ENCODE data around the gene LIX1L. TPM values are rescaled to one million over a fixed set of nuclear protein-coding genes. Genes with fewer than 3 reads are reported as not detected.
A peak's percentile ranks its signal among the peaks of the same experiment; 100 is the strongest.

Gene LIX1L
- total and polyA plus RNA-seq, 2 experiments from 2014 or later = 39.2 to 46.4 TPM

DNA sequence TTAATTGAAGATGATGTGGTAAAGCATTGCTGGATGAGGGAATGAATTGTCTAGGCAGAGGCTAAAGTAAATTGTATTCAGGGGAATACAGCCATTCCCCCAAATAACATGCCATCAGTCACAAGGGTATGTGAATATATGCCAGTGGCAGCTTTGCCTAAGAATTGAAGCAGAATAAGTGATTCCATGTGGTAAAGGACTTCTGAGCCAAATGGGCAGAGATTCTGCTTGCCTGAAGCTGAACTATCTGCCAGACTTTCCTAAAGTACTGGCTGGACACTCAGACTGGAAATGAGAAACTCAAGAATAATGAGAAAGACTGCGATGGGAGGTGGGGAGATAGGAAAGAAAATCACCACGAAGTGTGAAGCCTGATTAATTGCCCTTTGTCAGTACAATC lies 2.4 kb downstream of the LIX1L start:
- H3K27me3 ChIP-seq = peaks cover 3% of the 10 kb centered on the region
- no peak overlapping the region for H3K4me3 ChIP-seq
- peak in 1 of 2 donors; percentile 24 for DNase-seq (ENCODE audit: low read depth in 1 of 2, low spot score in 1 of 2)
- TF ChIP-seq, protein P1, sequence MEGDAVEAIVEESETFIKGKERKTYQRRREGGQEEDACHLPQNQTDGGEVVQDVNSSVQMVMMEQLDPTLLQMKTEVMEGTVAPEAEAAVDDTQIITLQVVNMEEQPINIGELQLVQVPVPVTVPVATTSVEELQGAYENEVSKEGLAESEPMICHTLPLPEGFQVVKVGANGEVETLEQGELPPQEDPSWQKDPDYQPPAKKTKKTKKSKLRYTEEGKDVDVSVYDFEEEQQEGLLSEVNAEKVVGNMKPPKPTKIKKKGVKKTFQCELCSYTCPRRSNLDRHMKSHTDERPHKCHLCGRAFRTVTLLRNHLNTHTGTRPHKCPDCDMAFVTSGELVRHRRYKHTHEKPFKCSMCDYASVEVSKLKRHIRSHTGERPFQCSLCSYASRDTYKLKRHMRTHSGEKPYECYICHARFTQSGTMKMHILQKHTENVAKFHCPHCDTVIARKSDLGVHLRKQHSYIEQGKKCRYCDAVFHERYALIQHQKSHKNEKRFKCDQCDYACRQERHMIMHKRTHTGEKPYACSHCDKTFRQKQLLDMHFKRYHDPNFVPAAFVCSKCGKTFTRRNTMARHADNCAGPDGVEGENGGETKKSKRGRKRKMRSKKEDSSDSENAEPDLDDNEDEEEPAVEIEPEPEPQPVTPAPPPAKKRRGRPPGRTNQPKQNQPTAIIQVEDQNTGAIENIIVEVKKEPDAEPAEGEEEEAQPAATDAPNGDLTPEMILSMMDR (IDR thresholded peaks at IDR 0.05; ENCODE audit: low read depth, low read length) = no peak
- H3K27ac ChIP-seq = no peak overlapping the region
- peaks cover 25% of the 10 kb centered on the region for H3K4me1 ChIP-seq (ENCODE audit: low read depth)
- no peaks in the 10 kb centered on the region for H3K36me3 ChIP-seq
- no peaks in the 10 kb centered on the region for H3K9me3 ChIP-seq (ENCODE audit: low read depth)

DNA sequence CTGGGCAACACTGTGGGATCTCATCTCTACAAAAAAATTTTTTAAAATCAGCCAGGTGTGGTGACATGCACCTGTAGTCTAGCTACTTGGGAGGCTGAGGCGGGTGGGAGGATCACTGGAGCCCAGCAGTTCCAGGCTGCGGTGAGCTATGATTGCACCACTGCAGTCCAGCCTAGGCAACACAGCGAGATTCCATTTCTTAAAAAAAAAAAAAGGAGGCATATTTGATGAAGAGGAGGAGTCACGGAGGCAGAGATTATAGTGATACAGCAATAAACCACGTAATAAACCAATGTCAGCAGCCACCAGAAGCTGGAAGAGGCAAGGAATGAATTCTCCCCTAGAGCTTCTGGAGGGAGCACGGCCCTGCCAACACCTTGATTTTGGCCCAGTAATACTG lies 4.0 kb downstream of the LIX1L start:
- no peak for DNase-seq (ENCODE audit: low read depth in 1 of 2, low spot score in 1 of 2)
- Histone ChIP-seq H3K9me3 (ENCODE audit: low read depth) (no peaks in the 10 kb centered on the region), H3K4me1 (ENCODE audit: low read depth) (peaks cover 25% of the 10 kb centered on the region), H3K27me3 (no peaks in the 10 kb centered on the region), H3K4me3 (no peak overlapping the region), H3K36me3 (no peaks in the 10 kb centered on the region), H3K27ac (no peak overlapping the region)
- TF ChIP-seq, protein P1 (IDR thresholded peaks at IDR 0.05; ENCODE audit: low read depth, low read length) = no peak

DNA sequence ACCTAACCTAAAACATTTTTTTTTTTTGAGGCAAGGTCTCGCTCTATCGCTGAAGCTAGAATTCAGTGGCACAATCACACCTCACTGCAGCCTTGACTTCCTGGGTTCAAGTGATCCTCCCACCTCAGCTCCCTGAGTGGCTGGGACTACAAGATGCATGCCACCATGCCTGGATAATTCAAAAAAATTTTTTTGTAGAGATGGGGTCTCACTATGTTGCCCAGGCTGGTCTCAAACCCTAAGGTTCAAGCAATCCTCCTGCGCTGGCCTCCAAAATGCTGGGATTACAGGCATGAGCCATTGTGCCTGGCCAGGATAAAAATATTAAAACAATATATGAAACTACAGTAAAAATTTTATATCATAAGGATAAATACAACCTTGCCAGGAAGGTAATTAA lies 4.9 kb downstream of the LIX1L start:
- H3K9me3 ChIP-seq (ENCODE audit: low read depth) = no peaks in the 10 kb centered on the region
- TF ChIP-seq, protein P1 (IDR thresholded peaks at IDR 0.05; ENCODE audit: low read depth, low read length) = no peak
- H3K36me3 ChIP-seq = no peaks in the 10 kb centered on the region
- H3K4me1 ChIP-seq (ENCODE audit: low read depth) = peaks cover 22% of the 10 kb centered on the region
- H3K27me3 ChIP-seq = no peaks in the 10 kb centered on the region
- no peak for DNase-seq (ENCODE audit: low read depth in 1 of 2, low spot score in 1 of 2)
- H3K27ac ChIP-seq = no peak overlapping the region
- no peak overlapping the region for H3K4me3 ChIP-seq

DNA sequence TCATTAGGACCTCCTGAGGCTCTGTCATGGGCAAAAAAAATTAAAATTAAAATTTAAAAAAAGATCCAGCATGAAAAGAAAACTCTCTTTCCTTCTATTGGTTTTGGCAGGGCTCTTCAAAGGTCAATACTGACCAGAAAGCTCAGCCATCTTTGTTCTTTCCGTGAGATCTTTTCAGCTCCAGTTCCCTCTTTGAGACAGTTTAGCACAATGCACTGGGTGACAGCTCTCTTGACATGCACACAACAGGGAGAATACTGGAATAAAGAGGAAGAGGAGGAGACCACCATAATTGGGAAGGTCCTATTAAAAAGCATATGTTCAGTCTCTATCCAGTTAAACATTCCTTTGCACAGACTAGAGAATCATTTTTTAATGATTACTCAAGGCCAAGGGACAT lies 6.3 kb downstream of the LIX1L start:
- Histone ChIP-seq H3K36me3 (peaks cover 3% of the 10 kb centered on the region), H3K27me3 (no peaks in the 10 kb centered on the region), H3K27ac (no peak overlapping the region), H3K9me3 (ENCODE audit: low read depth) (no peaks in the 10 kb centered on the region), H3K4me1 (ENCODE audit: low read depth) (peaks cover 20% of the 10 kb centered on the region), H3K4me3 (no peak overlapping the region)
- DNase-seq (ENCODE audit: low read depth in 1 of 2, low spot score in 1 of 2) = no peak
- TF ChIP-seq, protein P1 (IDR thresholded peaks at IDR 0.05; ENCODE audit: low read depth, low read length) = no peak

DNA sequence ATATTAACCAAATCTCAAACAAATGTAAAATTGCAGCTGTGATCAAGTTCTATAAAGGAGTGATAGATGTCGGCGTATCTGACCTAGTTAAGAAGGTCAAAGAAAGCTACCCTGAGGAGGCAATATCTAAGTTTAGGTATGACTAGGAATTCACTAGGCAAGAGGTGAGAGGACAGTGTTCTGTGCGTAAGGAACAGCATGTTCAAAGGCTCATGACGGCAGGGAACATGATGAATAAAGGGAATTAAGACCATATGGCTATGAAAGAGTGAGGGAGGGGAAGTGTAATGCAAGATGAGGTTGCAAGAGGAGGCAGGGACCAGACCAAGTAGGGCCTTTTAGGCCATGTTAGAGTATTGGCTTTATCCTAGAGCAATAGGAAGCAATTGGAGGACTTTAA lies 8.6 kb downstream of the LIX1L start:
- H3K4me1 ChIP-seq (ENCODE audit: low read depth) = no peaks in the 10 kb centered on the region
- TF ChIP-seq, protein P1 (IDR thresholded peaks at IDR 0.05; ENCODE audit: low read depth, low read length) = no peak
- peaks cover 6% of the 10 kb centered on the region for H3K36me3 ChIP-seq
- no peak overlapping the region for H3K4me3 ChIP-seq
- H3K9me3 ChIP-seq (ENCODE audit: low read depth) = no peaks in the 10 kb centered on the region
- H3K27ac ChIP-seq = no peak overlapping the region
- DNase-seq (ENCODE audit: low read depth in 1 of 2, low spot score in 1 of 2) = no peak
- no peaks in the 10 kb centered on the region for H3K27me3 ChIP-seq

DNA sequence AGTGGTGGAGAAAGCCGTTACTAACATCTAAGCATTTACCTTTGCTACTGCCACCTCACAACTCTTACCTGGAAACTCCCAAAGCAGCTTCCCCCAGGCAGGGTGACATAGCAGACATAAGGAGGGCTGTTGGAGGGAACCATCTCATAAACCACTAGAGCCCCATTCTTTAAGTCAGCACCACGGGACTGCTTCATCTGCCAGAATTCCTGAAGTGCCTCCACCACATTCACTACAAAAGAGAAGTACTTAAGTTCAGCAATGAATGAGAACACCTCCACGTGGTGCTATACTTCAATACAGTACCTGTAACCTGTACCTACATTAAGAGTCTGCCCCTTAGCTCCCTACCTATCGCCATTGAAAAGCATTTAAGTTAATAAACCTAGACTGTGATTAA lies 10.3 kb downstream of the LIX1L start:
- H3K27me3 ChIP-seq = no peaks in the 10 kb centered on the region
- H3K4me1 ChIP-seq (ENCODE audit: low read depth) = no peaks in the 10 kb centered on the region
- H3K4me3 ChIP-seq = no peak overlapping the region
- H3K27ac ChIP-seq = no peak overlapping the region
- H3K9me3 ChIP-seq (ENCODE audit: low read depth) = no peaks in the 10 kb centered on the region
- H3K36me3 ChIP-seq = peaks cover 8% of the 10 kb centered on the region
- DNase-seq (ENCODE audit: low read depth in 1 of 2, low spot score in 1 of 2) = no peak
- TF ChIP-seq, protein P1 (IDR thresholded peaks at IDR 0.05; ENCODE audit: low read depth, low read length) = no peak

Measured in cardiac muscle cell (in vitro differentiated cells and primary cell).